A673 (cell line): ENCODE data around the gene KHNYN. TPM values are rescaled to one million over a fixed set of nuclear protein-coding genes. Genes with fewer than 3 reads are reported as not detected.
A peak's percentile ranks its signal among the peaks of the same experiment; 100 is the strongest.

Experiments
- BruUV-seq: library from RNA; stranded (reverse); fragments of 400-500 nt; replicated peaks from 2 replicates; lab custom pipeline; 2021; lab: Mats Ljungman, UMichigan
- CTCF ChIA-PET: fragments of 300-600 bp; sonication (Branson Sonifier 250); formaldehyde crosslinking; loops from one replicate; lab custom pipeline; 2022; ENCODE audit warnings: antibody characterized with exemption; lab: Charles Lee
- POLR2A ChIA-PET: fragments of 300-600 bp; sonication (Branson Sonifier 250); formaldehyde crosslinking; loops from one replicate; lab custom pipeline; 2022; ENCODE audit warnings: antibody characterized with exemption; ENCODE audit not compliant: low non-redundant PET; lab: Charles Lee
- DNase-seq: peaks from one replicate; pipeline ENCODE4 v3.0.0-alpha.2; 2015; ENCODE audit warnings: low spot score
- H3K27ac ChIP-seq: fragments of 200-600 bp; sonication (generic); 2 replicates; pipeline ENCODE4 v1.5.1; 2016; ENCODE audit warnings: mixed run types, low read depth, mild to moderate bottlenecking, mixed read lengths, antibody characterized with exemption, low read length; ENCODE audit not compliant: poor library complexity, severe bottlenecking
- H3K27me3 ChIP-seq: fragments of 200-600 bp; sonication (generic); replicated peaks from 2 replicates; pipeline ENCODE4 v1.6.1; 2017; ENCODE audit warnings: mixed run types, low read depth, mild to moderate bottlenecking, mixed read lengths, antibody characterized with exemption, low read length; ENCODE audit not compliant: insufficient read depth, poor library complexity
- H3K36me3 ChIP-seq: fragments of 200-600 bp; sonication (generic); 2 replicates; pipeline ENCODE4 v1.6.1; 2016; ENCODE audit warnings: mixed run types, mild to moderate bottlenecking, mixed read lengths, antibody characterized with exemption, low read length; ENCODE audit not compliant: insufficient read depth, poor library complexity, severe bottlenecking
- H3K4me1 ChIP-seq: fragments of 200-600 bp; sonication (generic); 2 replicates; pipeline ENCODE4 v1.6.1; 2017; ENCODE audit warnings: mixed run types, mild to moderate bottlenecking, mixed read lengths, antibody characterized with exemption, low read length; ENCODE audit not compliant: insufficient read depth, poor library complexity, severe bottlenecking
- H3K4me3 ChIP-seq: fragments of 200-600 bp; sonication (generic); 2 replicates; pipeline ENCODE4 v1.5.1; 2016; ENCODE audit warnings: low read depth, mixed run types, mild to moderate bottlenecking, mixed read lengths, low read length; ENCODE audit not compliant: poor library complexity, severe bottlenecking
- H3K9me3 ChIP-seq: fragments of 200-600 bp; sonication (generic); 2 replicates; pipeline ENCODE4 v1.6.1; 2016; ENCODE audit warnings: mixed run types, low read depth, mild to moderate bottlenecking, mixed read lengths, antibody characterized with exemption, low read length; ENCODE audit not compliant: poor library complexity, severe bottlenecking
- CTCF ChIP-seq: fragments of 300-800, 200-600 bp; sonication (generic); conservative IDR thresholded peaks from 2 replicates; pipeline ENCODE4 v1.5.1; 2017; ENCODE audit warnings: low read depth, mild to moderate bottlenecking, antibody characterized with exemption, low read length, moderate library complexity, mixed read lengths
- EZH2 ChIP-seq: fragments of 200-600 bp; sonication (generic); IDR thresholded peaks from 2 replicates; pipeline ENCODE4 v1.6.1; 2017; ENCODE audit warnings: borderline replicate concordance, low read depth, mild to moderate bottlenecking, mixed read lengths, antibody characterized with exemption, low read length; ENCODE audit not compliant: poor library complexity, severe bottlenecking
- intact Hi-C: fragments of 100-400 bp; cut with micrococcal nuclease; formaldehyde crosslinking; loops from one replicate; pipeline ENCODE4 v1.10.0; 2022; ENCODE audit not compliant: unreplicated experiment
- total RNA-seq: library from RNA; stranded (reverse); gene quantifications from 2 replicates; pipeline ENCODE4 v1.2.3, GENCODE V29; 2021

The KHNYN gene
- total RNA-seq, 1 experiment from 2014 or later: 32.7 TPM

GRCh38 chr14:24440606-24441399, 11.0 kb downstream of the KHNYN start:
- no peaks in the 10 kb centered on the region for H3K27me3 ChIP-seq
- peak overlapping the region; percentile 76 for H3K4me3 ChIP-seq
- BruUV-seq: no TSS peak
- no peaks in the 10 kb centered on the region for H3K9me3 ChIP-seq
- ChIA-PET POLR2A (interaction anchor here (0.5 kb wide), 1 partner anchor 75 kb away, joined by 16 read pairs; no protein-coding TSS in a partner anchor), CTCF (interaction anchor here (1.4 kb wide), 2 partner anchors 107 kb away, joined by 3 to 6 read pairs; no protein-coding TSS in a partner anchor)
- H3K4me1 ChIP-seq: peaks cover 20% of the 10 kb centered on the region
- peak overlapping the region; percentile 97 for H3K27ac ChIP-seq
- TF ChIP-seq CTCF: no peak
- no peak for TF ChIP-seq EZH2
- DNase-seq: no peak
- intact Hi-C loops: no loop called here
- H3K36me3 ChIP-seq: peaks cover 50% of the 10 kb centered on the region

- no TSS peak for BruUV-seq
- peaks cover 20% of the 10 kb centered on the region for H3K4me1 ChIP-seq
- ChIA-PET POLR2A (interaction anchor here (0.5 kb wide), 1 partner anchor 10 kb away, joined by 6 read pairs; no protein-coding TSS in a partner anchor), CTCF (interaction anchor here (0.6 to 1.4 kb wide), 4 partner anchors 10 to 269 kb away, joined by 3 to 13 read pairs (median 4); partner anchors contain the start of gene TINF2)
- no peak for DNase-seq
- H3K4me3 ChIP-seq: peak overlapping the region; percentile 76
- no peaks in the 10 kb centered on the region for H3K27me3 ChIP-seq
- H3K36me3 ChIP-seq: peaks cover 49% of the 10 kb centered on the region
- intact Hi-C loops: no loop called here
- H3K27ac ChIP-seq: peak overlapping the region; percentile 97
- H3K9me3 ChIP-seq: no peaks in the 10 kb centered on the region
- no peak for TF ChIP-seq EZH2
- TF ChIP-seq CTCF: no peak
Measured at GRCh38 chr14:24441485-24441884, 11.7 kb downstream of the KHNYN start.

- no peak for DNase-seq
- Histone ChIP-seq H3K4me1 (peaks cover 17% of the 10 kb centered on the region), H3K27me3 (no peaks in the 10 kb centered on the region), H3K27ac (peak overlapping the region; percentile 97), H3K36me3 (peaks cover 45% of the 10 kb centered on the region), H3K9me3 (no peaks in the 10 kb centered on the region), H3K4me3 (peak overlapping the region; percentile 76)
- TF ChIP-seq CTCF (no peak), EZH2 (no peak)
- no TSS peak for BruUV-seq
- CTCF ChIA-PET: interaction anchor here (0.6 to 1.4 kb wide), 4 partner anchors 10 to 269 kb away, joined by 3 to 13 read pairs (median 4); partner anchors contain the start of gene TINF2
- intact Hi-C loops: no loop called here
- POLR2A ChIA-PET: interaction anchor here (0.5 kb wide), 1 partner anchor 11 kb away, joined by 6 read pairs; no protein-coding TSS in a partner anchor
Measured at GRCh38 chr14:24441904-24442239, 12.1 kb downstream of the KHNYN start.
